DMS153 (cell line): ENCODE data around the gene BCKDK.
"Not testable (repeated sequence)": the region's sequence is repeated elsewhere in the genome, so short reads cannot be mapped to it uniquely, and the experiment has no call there.

Source experiments
- DNase-seq: peaks from one replicate; lab custom pipeline; 2025; lab: John Stamatoyannopoulos, UW

Gene BCKDK

GRCh38 chr16:31127182-31127581 lies 19.0 kb downstream of the BCKDK start:
- DNase-seq, result no peak

GRCh38 chr16:31128711-31129567 lies 20.8 kb downstream of the BCKDK start:
- DNase-seq, result no peak

GRCh38 chr16:31129568-31130335 lies 21.6 kb downstream of the BCKDK start:
- DNase-seq, result no peak

- DNase-seq, result no peak
Measured at GRCh38 chr16:31130336-31130891, 22.2 kb downstream of the BCKDK start.

- DNase-seq, result peak; percentile 24
Measured at GRCh38 chr16:31130899-31131298, 22.7 kb downstream of the BCKDK start.

GRCh38 chr16:31131416-31131815 lies 23.2 kb downstream of the BCKDK start:
- DNase-seq, result no peak

- DNase-seq, result no peak
Measured at GRCh38 chr16:31131841-31132271, 23.7 kb downstream of the BCKDK start.

GRCh38 chr16:31132303-31132979 lies 24.3 kb downstream of the BCKDK start:
- DNase-seq, result no peak

- DNase-seq, result no peak
Measured at GRCh38 chr16:31133046-31133501, 24.9 kb downstream of the BCKDK start.

- DNase-seq, result no peak
Measured at GRCh38 chr16:31134091-31134571, 25.9 kb downstream of the BCKDK start.

- peak; percentile 37 for DNase-seq
Measured at GRCh38 chr16:31134625-31135534, 26.7 kb downstream of the BCKDK start.

GRCh38 chr16:31135535-31136286 lies 27.5 kb downstream of the BCKDK start, which contains the start of gene PRSS8:
Gene PRSS8, minus strand, starts transcription at chr16:31135727. Its CDS starts 229 bp downstream, at chr16:31135498.
- DNase-seq, result peak; percentile 39

- DNase-seq, result no peak
Measured at GRCh38 chr16:31136287-31136662, 28.1 kb downstream of the BCKDK start.

- DNase-seq, result not testable (repeated sequence)
Measured at GRCh38 chr16:31136822-31137499, 28.8 kb downstream of the BCKDK start.

- no peak for DNase-seq
Measured at GRCh38 chr16:31138621-31139578, 30.7 kb downstream of the BCKDK start.

- DNase-seq, result not testable (repeated sequence)
Measured at GRCh38 chr16:31141071-31141469, 32.9 kb downstream of the BCKDK start.

- DNase-seq, result no peak
Measured at GRCh38 chr16:31141489-31142108, 33.4 kb downstream of the BCKDK start.
